ENCODE measurements around the gene LTBP1.

The LTBP1 gene

GRCh38 chr2:32932825-32933755, 13.7 kb upstream of the LTBP1 start:
- no peak for DNase-seq (ENCODE audit: low read depth)

- DNase-seq (ENCODE audit: low read depth): no peak
These were observed 13.0 kb upstream of the LTBP1 start for GRCh38 chr2:32933756-32934095.

- no peak for DNase-seq (ENCODE audit: low read depth)
These were observed 8.9 kb upstream of the LTBP1 start for GRCh38 chr2:32937602-32938448.

- no peak for DNase-seq (ENCODE audit: low read depth)
These were observed 7.8 kb upstream of the LTBP1 start for GRCh38 chr2:32938934-32939333.

GRCh38 chr2:32940316-32940997, 6.3 kb upstream of the LTBP1 start:
- DNase-seq (ENCODE audit: low read depth): no peak

GRCh38 chr2:32941944-32942690, 4.6 kb upstream of the LTBP1 start:
- DNase-seq (ENCODE audit: low read depth): no peak

GRCh38 chr2:32942793-32943485, 3.8 kb upstream of the LTBP1 start:
- DNase-seq (ENCODE audit: low read depth): no peak

GRCh38 chr2:32945286-32945685, 1.5 kb upstream of the LTBP1 start:
- no peak for DNase-seq (ENCODE audit: low read depth)

- no peak for DNase-seq (ENCODE audit: low read depth)
These were observed 327 bp downstream of the LTBP1 start for GRCh38 chr2:32947076-32947483.

GRCh38 chr2:32947484-32948143, 861 bp downstream of the LTBP1 start:
- peak; percentile 34 for DNase-seq (ENCODE audit: low read depth)

- DNase-seq (ENCODE audit: low read depth): no peak
These were observed 1.5 kb downstream of the LTBP1 start for GRCh38 chr2:32948266-32948665.

GRCh38 chr2:32949260-32949659, 2.5 kb downstream of the LTBP1 start:
- DNase-seq (ENCODE audit: low read depth): no peak

- no peak for DNase-seq (ENCODE audit: low read depth)
These were observed 4.9 kb downstream of the LTBP1 start for GRCh38 chr2:32951672-32952071.

GRCh38 chr2:32952761-32953476, 6.2 kb downstream of the LTBP1 start:
- no peak for DNase-seq (ENCODE audit: low read depth)

GRCh38 chr2:32954206-32954605, 7.5 kb downstream of the LTBP1 start:
- DNase-seq (ENCODE audit: low read depth): no peak

- peak; percentile 79 for DNase-seq (ENCODE audit: low read depth)
These were observed 12.1 kb downstream of the LTBP1 start for GRCh38 chr2:32958821-32959220.

- no peak for DNase-seq (ENCODE audit: low read depth)
These were observed 13.5 kb downstream of the LTBP1 start for GRCh38 chr2:32960238-32960637.

GRCh38 chr2:32960647-32961403, 14.1 kb downstream of the LTBP1 start:
- no peak for DNase-seq (ENCODE audit: low read depth)

- DNase-seq (ENCODE audit: low read depth): no peak
These were observed 15.9 kb downstream of the LTBP1 start for GRCh38 chr2:32962690-32963089.
